Neuron (in vitro differentiated cells): ENCODE data around the gene REELD1.

ENCODE experiments used
- H2AFZ ChIP-seq: one replicate; pipeline ENCODE4 v1.6.1; 2013; ENCODE audit warnings: low read depth, mild to moderate bottlenecking, inconsistent platforms, low read length, moderate library complexity
- H3K27me3 ChIP-seq: one replicate; pipeline ENCODE4 v1.6.1; 2013; ENCODE audit warnings: low read length; ENCODE audit not compliant: insufficient read depth
- H3K36me3 ChIP-seq: one replicate; pipeline ENCODE4 v1.6.1; 2013; ENCODE audit warnings: low read length; ENCODE audit not compliant: insufficient read depth
- H3K4me1 ChIP-seq: one replicate; pipeline ENCODE4 v1.6.1; 2013; ENCODE audit warnings: low read length; ENCODE audit not compliant: insufficient read depth
- H3K4me3 ChIP-seq: 2 replicates; pipeline ENCODE4 v1.5.1; 2013; ENCODE audit warnings: mild to moderate bottlenecking, low read length, moderate library complexity
- H3K9me3 ChIP-seq: one replicate; pipeline ENCODE4 v1.6.1; 2013; ENCODE audit warnings: low read length

Gene REELD1

GRCh38 chr4:146191766-146192458 is 22.4 kb upstream of the REELD1 start:
- Histone ChIP-seq H3K4me3 (no peak overlapping the region), H3K36me3 (peaks cover 48% of the 10 kb centered on the region)

GRCh38 chr4:146193628-146194027 is 20.7 kb upstream of the REELD1 start:
- no peaks in the 10 kb centered on the region for H3K9me3 ChIP-seq
- no peaks in the 10 kb centered on the region for H3K4me1 ChIP-seq
- peaks cover 33% of the 10 kb centered on the region for H3K36me3 ChIP-seq
- H3K27me3 ChIP-seq = no peaks in the 10 kb centered on the region
- H3K4me3 ChIP-seq = no peak overlapping the region
- H2AFZ ChIP-seq = no peak overlapping the region

More at GRCh38 chr4:146191766-146192458, 22.4 kb upstream of the REELD1 start:
- H3K27me3 ChIP-seq = no peaks in the 10 kb centered on the region
- peaks cover 3% of the 10 kb centered on the region for H3K4me1 ChIP-seq
- H3K9me3 ChIP-seq = no peaks in the 10 kb centered on the region
- H2AFZ ChIP-seq = no peak overlapping the region

GRCh38 chr4:146194212-146194611 is 20.1 kb upstream of the REELD1 start:
- H3K4me3 ChIP-seq = no peak overlapping the region
- H3K9me3 ChIP-seq = no peaks in the 10 kb centered on the region
- H3K36me3 ChIP-seq = peaks cover 28% of the 10 kb centered on the region
- H3K27me3 ChIP-seq = no peaks in the 10 kb centered on the region
- no peak overlapping the region for H2AFZ ChIP-seq
- no peaks in the 10 kb centered on the region for H3K4me1 ChIP-seq

GRCh38 chr4:146202665-146203064 is 11.7 kb upstream of the REELD1 start:
- no peaks in the 10 kb centered on the region for H3K9me3 ChIP-seq
- no peaks in the 10 kb centered on the region for H3K27me3 ChIP-seq
- no peaks in the 10 kb centered on the region for H3K4me1 ChIP-seq
- no peaks in the 10 kb centered on the region for H3K36me3 ChIP-seq
- no peak overlapping the region for H3K4me3 ChIP-seq
- H2AFZ ChIP-seq = no peak overlapping the region

GRCh38 chr4:146207410-146207809 is 6.9 kb upstream of the REELD1 start:
- H2AFZ ChIP-seq = no peak overlapping the region
- H3K9me3 ChIP-seq = no peaks in the 10 kb centered on the region

GRCh38 chr4:146210890-146211289 is 3.4 kb upstream of the REELD1 start:
- H2AFZ ChIP-seq = no peak overlapping the region
- H3K9me3 ChIP-seq = no peaks in the 10 kb centered on the region
- no peaks in the 10 kb centered on the region for H3K4me1 ChIP-seq
- H3K4me3 ChIP-seq = no peak overlapping the region
- H3K36me3 ChIP-seq = no peaks in the 10 kb centered on the region
- no peaks in the 10 kb centered on the region for H3K27me3 ChIP-seq

More at GRCh38 chr4:146207410-146207809, 6.9 kb upstream of the REELD1 start:
- no peaks in the 10 kb centered on the region for H3K36me3 ChIP-seq
- H3K27me3 ChIP-seq = no peaks in the 10 kb centered on the region
- no peak overlapping the region for H3K4me3 ChIP-seq
- H3K4me1 ChIP-seq = no peaks in the 10 kb centered on the region

GRCh38 chr4:146211440-146211839 is 2.9 kb upstream of the REELD1 start:
- Histone ChIP-seq H2AFZ (no peak overlapping the region), H3K36me3 (no peaks in the 10 kb centered on the region), H3K4me1 (no peaks in the 10 kb centered on the region), H3K9me3 (no peaks in the 10 kb centered on the region), H3K27me3 (no peaks in the 10 kb centered on the region), H3K4me3 (no peak overlapping the region)

- no peaks in the 10 kb centered on the region for H3K4me1 ChIP-seq
- no peaks in the 10 kb centered on the region for H3K27me3 ChIP-seq
- H3K4me3 ChIP-seq = no peak overlapping the region
- no peak overlapping the region for H2AFZ ChIP-seq
- H3K9me3 ChIP-seq = no peaks in the 10 kb centered on the region
- H3K36me3 ChIP-seq = no peaks in the 10 kb centered on the region
These were observed 1.6 kb upstream of the REELD1 start for GRCh38 chr4:146212781-146213180.

GRCh38 chr4:146222313-146222712 is 8.0 kb downstream of the REELD1 start:
- H3K4me1 ChIP-seq = no peaks in the 10 kb centered on the region
- H3K9me3 ChIP-seq = no peaks in the 10 kb centered on the region
- no peak overlapping the region for H3K4me3 ChIP-seq
- H2AFZ ChIP-seq = no peak overlapping the region
- no peaks in the 10 kb centered on the region for H3K27me3 ChIP-seq
- H3K36me3 ChIP-seq = no peaks in the 10 kb centered on the region

GRCh38 chr4:146224326-146224966 is 10.1 kb downstream of the REELD1 start:
- H3K36me3 ChIP-seq = no peaks in the 10 kb centered on the region
- no peaks in the 10 kb centered on the region for H3K9me3 ChIP-seq
- H3K4me1 ChIP-seq = no peaks in the 10 kb centered on the region
- H3K4me3 ChIP-seq = no peak overlapping the region
- H3K27me3 ChIP-seq = peaks cover 3% of the 10 kb centered on the region
- H2AFZ ChIP-seq = no peak overlapping the region

- H3K4me3 ChIP-seq = no peak overlapping the region
- no peak overlapping the region for H2AFZ ChIP-seq
- no peaks in the 10 kb centered on the region for H3K36me3 ChIP-seq
- no peaks in the 10 kb centered on the region for H3K4me1 ChIP-seq
- peaks cover 3% of the 10 kb centered on the region for H3K27me3 ChIP-seq
- H3K9me3 ChIP-seq = no peaks in the 10 kb centered on the region
These were observed 15.1 kb downstream of the REELD1 start for GRCh38 chr4:146229406-146229805.

- no peaks in the 10 kb centered on the region for H3K36me3 ChIP-seq
- H3K9me3 ChIP-seq = no peaks in the 10 kb centered on the region
- peaks cover 3% of the 10 kb centered on the region for H3K4me1 ChIP-seq
- H2AFZ ChIP-seq = no peak overlapping the region
- no peak overlapping the region for H3K4me3 ChIP-seq
- H3K27me3 ChIP-seq = peaks cover 3% of the 10 kb centered on the region
These were observed 17.9 kb downstream of the REELD1 start for GRCh38 chr4:146232131-146232722.

- Histone ChIP-seq H3K27me3 (no peaks in the 10 kb centered on the region), H3K36me3 (no peaks in the 10 kb centered on the region), H2AFZ (no peak overlapping the region), H3K4me3 (no peak overlapping the region), H3K9me3 (no peaks in the 10 kb centered on the region), H3K4me1 (peaks cover 16% of the 10 kb centered on the region)
These were observed 21.4 kb downstream of the REELD1 start for GRCh38 chr4:146235654-146236177.
